K562 (cell line): ENCODE measurements around the gene MGAT4B. TPM values are rescaled to one million over a fixed set of nuclear protein-coding genes. Genes with fewer than 3 reads are reported as not detected.

Experiments used
- BRD4 ChIP-seq: fragments of 200-600 bp; sonication (generic); IDR thresholded peaks from 2 replicates; pipeline ENCODE4 v1.6.1; 2017; ENCODE audit warnings: inconsistent platforms
- DPF2 ChIP-seq: fragments of 450-650 bp; IDR thresholded peaks from 2 replicates; pipeline ENCODE4 v1.6.1; 2016
- KLF10 ChIP-seq: fragments of 250-450 bp; sonication (Bioruptor Pico); IDR thresholded peaks from 2 replicates; pipeline ENCODE4 v1.6.1; 2021; ENCODE audit warnings: matching md5 sums
- NR1H2 ChIP-seq: sonication (generic); formaldehyde crosslinking; IDR thresholded peaks from 2 replicates; pipeline ENCODE4 v1.4.0; 2020; ENCODE audit warnings: mild to moderate bottlenecking, missing genetic modification reagents
- polyA plus RNA-seq, 8 experiments: library from polyadenylated mRNA; depleted of rRNA in 4 of 8; stranded (reverse) in 5 of 8; unstranded in 3 of 8; fragments of >200 nt; fragmentation: Nextera tagmentation in 2 of 8; fragmentation: Illumina TruSeq in 1 of 8; extraction: Ambion mirVana in 2 of 8; extraction: Trizol in 1 of 8; gene quantifications; 2 replicates each; pipeline versions ENCODE4 v1.2.1 to v1.2.3, GENCODE V29; 2011 to 2014; ENCODE audit warnings: inconsistent platforms in 1 of 8, missing spikeins in 1 of 8
- total RNA-seq, 7 experiments: library from RNA; depleted of rRNA in 6 of 7; stranded (reverse); fragments of >200 nt in 6 of 7; fragmentation: Illumina TruSeq in 2 of 7; extraction: Trizol in 2 of 7; gene quantifications; 2 replicates each; pipeline versions ENCODE4 v1.2.1 to v1.2.3, GENCODE V29; 2011 to 2021; ENCODE audit warnings: low replicate concordance in 1 of 7
- TF ChIP-seq, protein P1 (sequence below): IDR thresholded peaks from 2 replicates; pipeline ENCODE4 v1.6.1; 2012; ENCODE audit warnings: low read depth, low read length, improper control_type of control experiment, borderline replicate concordance
- TF ChIP-seq, protein P2 (sequence below): fragments of 450-650 bp; IDR thresholded peaks from 2 replicates; pipeline ENCODE4 v1.6.1; 2016; ENCODE audit warnings: borderline replicate concordance
- TF ChIP-seq, protein P3 (sequence below): sonication (generic); formaldehyde crosslinking; IDR thresholded peaks from 2 replicates; pipeline ENCODE4 v1.8.1; 2022; ENCODE audit warnings: missing genetic modification reagents
- TF ChIP-seq, protein P4 (sequence below), 2 experiments: fragments of 450-650 bp in 1 of 2; sonication (generic) in 1 of 2; formaldehyde crosslinking; conservative IDR thresholded peaks; 2 replicates each; pipeline versions ENCODE4 v1.4.0 to v1.8.1; 2020 to 2022; ENCODE audit warnings: mild to moderate bottlenecking in 1 of 2, missing genetic modification reagents in 1 of 2
- TF ChIP-seq, protein P5 (sequence below): fragments of 250-450 bp; sonication (Bioruptor Pico); IDR thresholded peaks from 2 replicates; pipeline ENCODE4 v1.5.0; 2021
- TF ChIP-seq, protein P6 (sequence below): fragments of 450-650 bp; formaldehyde crosslinking; IDR thresholded peaks from 2 replicates; pipeline ENCODE4 v1.4.0; 2020; ENCODE audit warnings: mild to moderate bottlenecking, moderate library complexity
- TF ChIP-seq, protein P7 (sequence below): fragments of 200-800 bp; sonication (Bioruptor generic); IDR thresholded peaks from 2 replicates; pipeline ENCODE4 v1.6.1; 2017; ENCODE audit warnings: missing genetic modification characterization, missing compliant biosample characterization
- TF ChIP-seq, protein P8 (sequence below): fragments of 250-450 bp; sonication (Bioruptor Pico); IDR thresholded peaks from 2 replicates; pipeline ENCODE4 v1.5.0; 2020; ENCODE audit warnings: mild to moderate bottlenecking
- TF ChIP-seq, protein P9 (sequence below): fragments of 450-650 bp; formaldehyde crosslinking; IDR thresholded peaks from 2 replicates; pipeline ENCODE4 v1.4.0; 2020; ENCODE audit warnings: mild to moderate bottlenecking, moderate library complexity

The MGAT4B gene
- total and polyA plus RNA-seq, 9 of the 15 experiments (the other 6 are each of a cell fraction or from before 2014, with no cell fraction given): 0.34 to 133 (median 75.4) TPM

DNA sequence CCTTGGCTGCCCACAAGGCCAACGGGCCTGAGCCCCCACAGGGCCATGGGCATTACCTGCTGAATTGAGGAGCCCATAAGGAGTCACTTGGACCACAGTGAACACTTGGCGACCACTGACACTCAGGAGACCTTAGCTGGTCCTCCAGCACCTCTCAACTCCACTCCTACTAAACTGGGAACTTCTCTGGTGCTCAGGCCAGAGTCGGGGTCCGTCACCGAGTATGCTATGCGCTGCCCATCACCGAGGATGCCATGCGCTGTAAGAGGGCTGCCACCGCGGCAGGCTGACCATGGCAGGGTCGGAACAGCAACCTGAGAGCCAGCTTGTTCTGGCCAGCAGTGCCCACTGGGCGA is 13.4 kb upstream of the MGAT4B start (continued):
- TF ChIP-seq, protein P1, sequence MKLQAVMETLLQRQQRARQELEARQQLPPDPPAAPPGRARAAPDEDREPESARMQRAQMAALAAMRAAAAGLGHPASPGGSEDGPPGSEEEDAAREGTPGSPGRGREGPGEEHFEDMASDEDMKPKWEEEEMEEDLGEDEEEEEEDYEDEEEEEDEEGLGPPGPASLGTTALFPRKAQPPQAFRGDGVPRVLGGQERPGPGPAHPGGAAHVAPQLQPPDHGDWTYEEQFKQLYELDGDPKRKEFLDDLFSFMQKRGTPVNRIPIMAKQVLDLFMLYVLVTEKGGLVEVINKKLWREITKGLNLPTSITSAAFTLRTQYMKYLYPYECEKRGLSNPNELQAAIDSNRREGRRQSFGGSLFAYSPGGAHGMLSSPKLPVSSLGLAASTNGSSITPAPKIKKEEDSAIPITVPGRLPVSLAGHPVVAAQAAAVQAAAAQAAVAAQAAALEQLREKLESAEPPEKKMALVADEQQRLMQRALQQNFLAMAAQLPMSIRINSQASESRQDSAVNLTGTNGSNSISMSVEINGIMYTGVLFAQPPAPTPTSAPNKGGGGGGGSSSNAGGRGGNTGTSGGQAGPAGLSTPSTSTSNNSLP: no peak
- TF ChIP-seq DPF2 (no peak), KLF10 (CRISPR knock-in tag) (no peak), NR1H2 (CRISPR knock-in tag) (no peak), BRD4 (no peak)
- TF ChIP-seq, protein P2, sequence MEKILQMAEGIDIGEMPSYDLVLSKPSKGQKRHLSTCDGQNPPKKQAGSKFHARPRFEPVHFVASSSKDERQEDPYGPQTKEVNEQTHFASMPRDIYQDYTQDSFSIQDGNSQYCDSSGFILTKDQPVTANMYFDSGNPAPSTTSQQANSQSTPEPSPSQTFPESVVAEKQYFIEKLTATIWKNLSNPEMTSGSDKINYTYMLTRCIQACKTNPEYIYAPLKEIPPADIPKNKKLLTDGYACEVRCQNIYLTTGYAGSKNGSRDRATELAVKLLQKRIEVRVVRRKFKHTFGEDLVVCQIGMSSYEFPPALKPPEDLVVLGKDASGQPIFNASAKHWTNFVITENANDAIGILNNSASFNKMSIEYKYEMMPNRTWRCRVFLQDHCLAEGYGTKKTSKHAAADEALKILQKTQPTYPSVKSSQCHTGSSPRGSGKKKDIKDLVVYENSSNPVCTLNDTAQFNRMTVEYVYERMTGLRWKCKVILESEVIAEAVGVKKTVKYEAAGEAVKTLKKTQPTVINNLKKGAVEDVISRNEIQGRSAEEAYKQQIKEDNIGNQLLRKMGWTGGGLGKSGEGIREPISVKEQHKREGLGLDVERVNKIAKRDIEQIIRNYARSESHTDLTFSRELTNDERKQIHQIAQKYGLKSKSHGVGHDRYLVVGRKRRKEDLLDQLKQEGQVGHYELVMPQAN: no peak
- TF ChIP-seq, protein P3, sequence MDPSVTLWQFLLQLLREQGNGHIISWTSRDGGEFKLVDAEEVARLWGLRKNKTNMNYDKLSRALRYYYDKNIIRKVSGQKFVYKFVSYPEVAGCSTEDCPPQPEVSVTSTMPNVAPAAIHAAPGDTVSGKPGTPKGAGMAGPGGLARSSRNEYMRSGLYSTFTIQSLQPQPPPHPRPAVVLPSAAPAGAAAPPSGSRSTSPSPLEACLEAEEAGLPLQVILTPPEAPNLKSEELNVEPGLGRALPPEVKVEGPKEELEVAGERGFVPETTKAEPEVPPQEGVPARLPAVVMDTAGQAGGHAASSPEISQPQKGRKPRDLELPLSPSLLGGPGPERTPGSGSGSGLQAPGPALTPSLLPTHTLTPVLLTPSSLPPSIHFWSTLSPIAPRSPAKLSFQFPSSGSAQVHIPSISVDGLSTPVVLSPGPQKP (CRISPR knock-in tag): no peak
- TF ChIP-seq, protein P4, sequence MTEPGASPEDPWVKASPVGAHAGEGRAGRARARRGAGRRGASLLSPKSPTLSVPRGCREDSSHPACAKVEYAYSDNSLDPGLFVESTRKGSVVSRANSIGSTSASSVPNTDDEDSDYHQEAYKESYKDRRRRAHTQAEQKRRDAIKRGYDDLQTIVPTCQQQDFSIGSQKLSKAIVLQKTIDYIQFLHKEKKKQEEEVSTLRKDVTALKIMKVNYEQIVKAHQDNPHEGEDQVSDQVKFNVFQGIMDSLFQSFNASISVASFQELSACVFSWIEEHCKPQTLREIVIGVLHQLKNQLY (CRISPR knock-in tag; conservative IDR thresholded peaks at IDR 0.05): no peak
- TF ChIP-seq, protein P5, sequence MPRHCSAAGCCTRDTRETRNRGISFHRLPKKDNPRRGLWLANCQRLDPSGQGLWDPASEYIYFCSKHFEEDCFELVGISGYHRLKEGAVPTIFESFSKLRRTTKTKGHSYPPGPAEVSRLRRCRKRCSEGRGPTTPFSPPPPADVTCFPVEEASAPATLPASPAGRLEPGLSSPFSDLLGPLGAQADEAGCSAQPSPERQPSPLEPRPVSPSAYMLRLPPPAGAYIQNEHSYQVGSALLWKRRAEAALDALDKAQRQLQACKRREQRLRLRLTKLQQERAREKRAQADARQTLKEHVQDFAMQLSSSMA (CRISPR knock-in tag): 0 out of 2 replicates have a peak, but pooled peaks have one; percentile 50
- TF ChIP-seq, protein P6, sequence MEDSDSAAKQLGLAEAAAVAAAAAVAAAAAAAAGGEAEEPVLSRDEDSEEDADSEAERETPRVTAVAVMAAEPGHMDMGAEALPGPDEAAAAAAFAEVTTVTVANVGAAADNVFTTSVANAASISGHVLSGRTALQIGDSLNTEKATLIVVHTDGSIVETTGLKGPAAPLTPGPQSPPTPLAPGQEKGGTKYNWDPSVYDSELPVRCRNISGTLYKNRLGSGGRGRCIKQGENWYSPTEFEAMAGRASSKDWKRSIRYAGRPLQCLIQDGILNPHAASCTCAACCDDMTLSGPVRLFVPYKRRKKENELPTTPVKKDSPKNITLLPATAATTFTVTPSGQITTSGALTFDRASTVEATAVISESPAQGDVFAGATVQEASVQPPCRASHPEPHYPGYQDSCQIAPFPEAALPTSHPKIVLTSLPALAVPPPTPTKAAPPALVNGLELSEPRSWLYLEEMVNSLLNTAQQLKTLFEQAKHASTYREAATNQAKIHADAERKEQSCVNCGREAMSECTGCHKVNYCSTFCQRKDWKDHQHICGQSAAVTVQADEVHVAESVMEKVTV: no peak
- TF ChIP-seq, protein P7, sequence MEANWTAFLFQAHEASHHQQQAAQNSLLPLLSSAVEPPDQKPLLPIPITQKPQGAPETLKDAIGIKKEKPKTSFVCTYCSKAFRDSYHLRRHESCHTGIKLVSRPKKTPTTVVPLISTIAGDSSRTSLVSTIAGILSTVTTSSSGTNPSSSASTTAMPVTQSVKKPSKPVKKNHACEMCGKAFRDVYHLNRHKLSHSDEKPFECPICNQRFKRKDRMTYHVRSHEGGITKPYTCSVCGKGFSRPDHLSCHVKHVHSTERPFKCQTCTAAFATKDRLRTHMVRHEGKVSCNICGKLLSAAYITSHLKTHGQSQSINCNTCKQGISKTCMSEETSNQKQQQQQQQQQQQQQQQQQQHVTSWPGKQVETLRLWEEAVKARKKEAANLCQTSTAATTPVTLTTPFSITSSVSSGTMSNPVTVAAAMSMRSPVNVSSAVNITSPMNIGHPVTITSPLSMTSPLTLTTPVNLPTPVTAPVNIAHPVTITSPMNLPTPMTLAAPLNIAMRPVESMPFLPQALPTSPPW (CRISPR knock-in tag): no peak
- TF ChIP-seq, protein P8, sequence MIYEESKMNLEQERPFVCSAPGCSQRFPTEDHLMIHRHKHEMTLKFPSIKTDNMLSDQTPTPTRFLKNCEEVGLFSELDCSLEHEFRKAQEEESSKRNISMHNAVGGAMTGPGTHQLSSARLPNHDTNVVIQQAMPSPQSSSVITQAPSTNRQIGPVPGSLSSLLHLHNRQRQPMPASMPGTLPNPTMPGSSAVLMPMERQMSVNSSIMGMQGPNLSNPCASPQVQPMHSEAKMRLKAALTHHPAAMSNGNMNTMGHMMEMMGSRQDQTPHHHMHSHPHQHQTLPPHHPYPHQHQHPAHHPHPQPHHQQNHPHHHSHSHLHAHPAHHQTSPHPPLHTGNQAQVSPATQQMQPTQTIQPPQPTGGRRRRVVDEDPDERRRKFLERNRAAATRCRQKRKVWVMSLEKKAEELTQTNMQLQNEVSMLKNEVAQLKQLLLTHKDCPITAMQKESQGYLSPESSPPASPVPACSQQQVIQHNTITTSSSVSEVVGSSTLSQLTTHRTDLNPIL: no peak
- TF ChIP-seq, protein P9, sequence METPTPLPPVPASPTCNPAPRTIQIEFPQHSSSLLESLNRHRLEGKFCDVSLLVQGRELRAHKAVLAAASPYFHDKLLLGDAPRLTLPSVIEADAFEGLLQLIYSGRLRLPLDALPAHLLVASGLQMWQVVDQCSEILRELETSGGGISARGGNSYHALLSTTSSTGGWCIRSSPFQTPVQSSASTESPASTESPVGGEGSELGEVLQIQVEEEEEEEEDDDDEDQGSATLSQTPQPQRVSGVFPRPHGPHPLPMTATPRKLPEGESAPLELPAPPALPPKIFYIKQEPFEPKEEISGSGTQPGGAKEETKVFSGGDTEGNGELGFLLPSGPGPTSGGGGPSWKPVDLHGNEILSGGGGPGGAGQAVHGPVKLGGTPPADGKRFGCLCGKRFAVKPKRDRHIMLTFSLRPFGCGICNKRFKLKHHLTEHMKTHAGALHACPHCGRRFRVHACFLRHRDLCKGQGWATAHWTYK (CRISPR knock-in tag): 0 out of 2 replicates have a peak, but pooled peaks have one; percentile 26
